Activated CD4-positive, alpha-beta T cell treated with anti-CD3 and anti-CD28 coated beads, Interleukin-2, amount 50 U/mL, for 48 hours (primary cell): ENCODE results near the gene SLIT1.

ENCODE experiments used
- DNase-seq, 2 experiments: peaks; one replicate each; pipeline ENCODE4 v3.0.0-alpha.2; 2020

The SLIT1 gene

GRCh38 chr10:97060441-97061084 is 125.2 kb downstream of the SLIT1 start:
- DNase-seq: no peak

GRCh38 chr10:97059872-97060205 is 125.9 kb downstream of the SLIT1 start:
- no peak for DNase-seq

GRCh38 chr10:97059006-97059871 is 126.5 kb downstream of the SLIT1 start:
- no peak for DNase-seq

GRCh38 chr10:97058521-97058920 is 127.2 kb downstream of the SLIT1 start:
- DNase-seq: no peak

GRCh38 chr10:97057491-97058235 is 128.1 kb downstream of the SLIT1 start:
- DNase-seq: no peak

GRCh38 chr10:97056003-97056630 is 129.6 kb downstream of the SLIT1 start:
- no peak for DNase-seq

GRCh38 chr10:97053276-97053675 is 132.5 kb downstream of the SLIT1 start:
- DNase-seq: no peak

- no peak for DNase-seq
Observed at GRCh38 chr10:97050956-97051496, 134.7 kb downstream of the SLIT1 start.

GRCh38 chr10:97050205-97050745 is 135.5 kb downstream of the SLIT1 start:
- DNase-seq: no peak

GRCh38 chr10:97049670-97050069 is 136.1 kb downstream of the SLIT1 start:
- no peak for DNase-seq

- no peak for DNase-seq
Observed at GRCh38 chr10:97048649-97049427, 136.9 kb downstream of the SLIT1 start.

GRCh38 chr10:97047788-97048187 is 138.0 kb downstream of the SLIT1 start:
- DNase-seq: no peak

- DNase-seq: no peak
Observed at GRCh38 chr10:97047083-97047736, 138.5 kb downstream of the SLIT1 start.

- DNase-seq: no peak
Observed at GRCh38 chr10:97046456-97047082, 139.2 kb downstream of the SLIT1 start.

GRCh38 chr10:97043563-97043855 is 142.2 kb downstream of the SLIT1 start:
- DNase-seq: no peak

GRCh38 chr10:97042716-97043562 is 142.8 kb downstream of the SLIT1 start:
- DNase-seq: no peak

GRCh38 chr10:97042081-97042480 is 143.7 kb downstream of the SLIT1 start:
- DNase-seq: no peak

GRCh38 chr10:97040706-97041105 is 145.1 kb downstream of the SLIT1 start:
- no peak for DNase-seq

- no peak for DNase-seq
Observed at GRCh38 chr10:97040248-97040584, 145.5 kb downstream of the SLIT1 start.
